ENCODE results near the gene C9orf50.
"Not testable (repeated sequence)": the region's sequence is repeated elsewhere in the genome, so short reads cannot be mapped to it uniquely, and the experiment has no call there.

The C9orf50 gene

DNA sequence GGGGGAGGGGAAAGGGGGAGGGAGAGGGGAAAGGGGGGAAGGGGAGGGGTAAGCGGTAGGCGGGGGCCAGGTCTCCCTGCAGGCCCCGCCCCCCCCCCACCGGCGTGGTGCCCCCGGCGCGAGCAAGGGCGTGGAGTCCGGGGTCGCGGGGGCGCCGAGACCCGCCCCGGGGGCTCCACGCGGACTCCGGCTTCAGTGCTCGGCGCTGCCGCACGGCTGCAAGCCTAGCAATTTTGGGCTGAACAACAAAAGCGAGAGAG is 10.8 kb downstream of the C9orf50 start:
- no peak for DNase-seq

DNA sequence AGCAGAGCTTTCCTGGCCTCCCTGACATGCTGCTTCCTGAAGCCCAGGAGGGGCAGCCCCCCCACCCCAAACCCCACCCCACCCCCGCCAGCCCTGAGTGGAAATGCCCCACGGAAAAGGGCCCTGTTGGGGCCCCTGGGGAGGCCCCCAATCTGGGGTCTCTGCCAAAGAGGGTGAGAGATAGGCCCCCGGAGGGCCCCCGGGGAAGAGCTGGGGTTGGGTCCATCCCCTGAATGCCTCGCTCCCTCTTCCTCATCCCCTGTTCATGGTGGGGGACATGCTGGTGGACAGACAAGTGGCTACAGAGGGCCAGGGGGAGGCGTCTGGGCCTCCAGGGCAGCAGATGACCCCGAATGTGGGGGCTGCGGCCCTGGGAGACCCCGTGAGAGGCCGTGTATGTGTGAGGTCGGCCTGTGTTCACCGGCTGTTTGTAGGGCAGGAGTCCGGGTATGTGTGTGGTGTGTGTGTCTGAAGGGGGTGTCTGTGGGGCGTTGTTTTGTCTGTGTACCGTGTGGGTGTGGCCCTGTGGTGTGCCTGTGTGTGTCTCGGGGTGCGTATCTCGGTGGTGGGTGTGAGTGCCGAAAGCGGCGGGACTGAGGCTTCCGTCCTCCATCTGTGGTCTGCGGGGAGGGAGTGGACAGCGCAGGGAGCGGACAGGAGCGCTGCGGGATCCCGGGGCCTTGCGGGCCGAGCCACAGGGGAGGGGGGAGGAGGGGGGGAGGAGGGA is 11.3 kb downstream of the C9orf50 start:
- no peak for DNase-seq

DNA sequence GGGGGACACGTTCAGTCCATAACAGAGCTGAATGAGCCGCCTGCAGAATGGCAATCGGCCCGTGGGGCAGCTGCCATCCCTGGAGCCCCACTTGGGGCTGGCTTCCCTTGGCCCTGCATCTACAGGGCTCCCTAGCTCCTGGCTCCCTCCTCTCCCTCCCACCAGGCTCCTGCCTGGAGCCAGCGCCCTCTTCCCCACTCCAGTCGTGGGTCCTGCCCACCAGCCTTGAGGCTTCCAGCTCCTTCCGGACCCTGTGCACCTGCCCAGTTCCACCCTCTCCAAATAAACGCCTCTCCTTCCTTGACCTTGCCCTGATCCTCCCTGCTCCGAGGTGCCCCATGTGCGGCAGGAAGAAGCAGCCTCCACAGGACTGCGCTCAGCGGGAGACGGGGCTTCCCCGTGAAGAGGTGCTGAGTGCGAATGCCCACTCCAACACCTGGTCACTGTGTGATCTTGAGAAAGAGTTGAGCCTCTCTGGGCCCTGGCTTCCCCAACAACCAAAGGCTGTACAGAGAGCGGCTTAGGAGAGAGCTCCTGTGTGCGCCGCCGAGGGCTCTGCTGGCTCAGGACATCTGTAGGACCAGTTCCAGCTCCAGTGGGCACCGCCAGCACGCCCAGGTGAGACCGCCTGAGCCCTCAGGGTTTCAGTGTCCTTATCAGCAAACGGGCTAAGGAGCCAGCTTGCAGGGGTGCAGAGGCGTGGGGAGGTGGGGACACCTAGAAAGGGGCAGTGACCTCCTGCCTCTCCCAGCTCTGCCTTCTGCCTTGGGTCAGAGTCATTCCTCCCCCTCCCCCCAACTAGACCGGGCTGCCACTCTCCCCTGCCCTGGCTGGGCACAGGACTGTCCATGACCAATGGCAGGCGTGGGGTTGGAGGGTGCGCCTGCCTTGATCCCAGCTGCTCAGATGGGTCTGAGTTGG is 12.1 kb downstream of the C9orf50 start:
- DNase-seq = no peak

DNA sequence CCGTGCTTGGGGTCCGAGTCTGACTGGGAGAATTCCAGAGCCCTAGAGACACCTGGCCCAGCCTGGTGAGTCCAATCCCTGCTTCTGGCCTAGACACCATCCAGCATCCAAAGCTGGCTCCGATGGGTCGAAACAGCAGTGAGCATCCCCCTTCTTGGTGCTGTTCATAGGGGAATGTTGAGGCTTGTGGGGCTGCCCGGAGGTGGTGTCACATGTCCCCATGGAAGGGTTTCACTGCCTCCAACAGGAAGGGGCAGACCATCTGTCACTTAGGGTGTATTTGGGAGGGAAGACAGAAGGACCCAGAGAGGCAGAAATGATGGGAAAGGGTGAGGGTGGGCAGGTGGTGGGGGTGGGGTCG is 13.9 kb downstream of the C9orf50 start:
- no peak for DNase-seq

DNA sequence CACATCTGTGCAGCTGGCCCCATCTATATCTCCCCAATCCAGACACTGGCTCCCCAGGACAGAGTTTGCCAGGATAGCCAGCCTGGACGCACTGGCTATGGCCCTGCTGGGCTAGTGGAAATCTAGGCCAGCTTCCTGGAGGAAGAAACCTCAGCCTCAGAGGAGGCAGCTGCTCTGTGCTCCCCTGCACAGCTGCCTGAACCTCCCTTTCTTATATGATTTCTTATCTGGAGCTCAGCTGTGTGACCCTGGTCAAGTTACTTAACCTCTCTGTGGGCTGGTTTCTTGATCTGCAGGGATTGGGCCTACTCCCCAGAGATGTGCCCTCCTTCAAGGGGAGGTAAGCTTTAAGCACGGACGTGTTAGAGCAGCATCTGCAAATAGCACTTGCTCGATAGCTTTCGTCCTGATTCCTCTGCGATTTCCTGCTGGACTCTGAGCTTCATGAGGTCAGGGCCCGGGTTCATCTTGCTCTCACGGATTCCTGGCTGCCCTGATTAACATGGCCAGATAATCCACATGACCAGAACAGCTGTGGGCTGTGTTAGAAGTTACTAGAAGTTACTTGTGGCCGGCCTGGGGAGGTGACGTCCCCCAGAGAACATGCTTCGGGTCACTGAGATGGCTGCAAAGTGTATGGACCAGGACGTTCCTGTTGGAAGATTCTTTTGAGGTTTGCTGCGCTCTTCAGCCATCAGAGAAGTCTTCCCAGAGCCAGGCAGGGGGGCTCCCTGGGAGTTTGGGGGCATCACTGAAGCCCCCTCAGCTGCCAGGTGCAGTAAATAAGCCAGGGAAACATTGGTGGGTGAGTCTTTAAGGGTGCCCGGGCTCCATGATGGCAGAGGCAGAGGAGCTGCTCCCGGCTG is 14.5 kb downstream of the C9orf50 start:
- no peak for DNase-seq

DNA sequence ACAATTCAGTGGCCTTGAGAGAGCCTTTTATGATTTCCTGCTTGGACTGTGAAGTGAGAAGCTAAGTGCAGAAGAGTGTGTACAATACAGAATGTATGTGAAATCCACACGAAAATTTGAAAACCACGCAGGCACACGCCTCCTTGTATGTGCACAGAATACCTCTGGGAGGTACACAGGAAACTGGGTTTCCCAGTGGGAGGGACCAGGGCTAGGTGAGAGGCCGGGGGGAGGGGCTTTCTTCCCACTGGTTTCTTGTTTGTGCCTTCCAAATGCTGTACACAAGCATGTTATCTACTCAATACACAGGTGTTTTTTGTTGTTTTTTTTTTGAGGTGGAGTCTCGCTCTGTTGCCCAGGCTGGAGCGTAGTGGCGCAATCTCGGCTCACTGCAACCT is 16.1 kb downstream of the C9orf50 start:
- DNase-seq = peak; percentile 26

DNA sequence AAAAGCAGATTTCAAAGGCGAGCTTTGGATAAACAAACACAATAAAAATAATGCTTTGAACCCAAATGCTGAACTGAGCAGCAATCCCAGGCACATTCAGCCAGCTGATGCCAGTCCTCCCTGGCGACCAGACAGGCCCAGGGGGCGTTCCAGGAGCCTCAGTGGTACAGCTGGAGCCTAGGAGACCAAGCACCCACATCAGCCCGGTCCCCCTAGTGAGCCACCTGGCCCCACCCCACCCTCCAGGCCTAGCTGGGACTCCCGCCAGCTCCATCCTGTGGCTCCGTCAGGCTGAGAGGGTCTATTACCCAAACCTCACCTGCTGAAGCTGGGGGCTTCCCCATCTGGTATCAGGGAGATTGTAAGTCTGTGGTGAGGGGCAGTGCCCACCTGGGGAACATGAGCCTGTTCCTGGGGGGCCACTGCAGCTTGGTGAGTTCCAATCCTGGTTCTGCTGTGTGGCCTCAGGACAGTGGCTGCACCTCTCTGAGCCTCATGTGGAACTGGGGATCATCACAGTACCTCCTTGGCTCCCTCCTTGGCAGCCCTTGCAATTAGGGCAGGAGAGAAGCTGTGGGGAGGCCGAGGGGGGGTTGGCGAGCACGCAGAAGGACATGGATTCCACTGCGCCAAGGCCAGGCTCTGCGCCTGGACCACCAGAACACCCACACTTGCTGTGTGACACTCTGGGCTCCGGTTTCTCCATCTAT is 16.7 kb downstream of the C9orf50 start:
- DNase-seq = peak; percentile 43

DNA sequence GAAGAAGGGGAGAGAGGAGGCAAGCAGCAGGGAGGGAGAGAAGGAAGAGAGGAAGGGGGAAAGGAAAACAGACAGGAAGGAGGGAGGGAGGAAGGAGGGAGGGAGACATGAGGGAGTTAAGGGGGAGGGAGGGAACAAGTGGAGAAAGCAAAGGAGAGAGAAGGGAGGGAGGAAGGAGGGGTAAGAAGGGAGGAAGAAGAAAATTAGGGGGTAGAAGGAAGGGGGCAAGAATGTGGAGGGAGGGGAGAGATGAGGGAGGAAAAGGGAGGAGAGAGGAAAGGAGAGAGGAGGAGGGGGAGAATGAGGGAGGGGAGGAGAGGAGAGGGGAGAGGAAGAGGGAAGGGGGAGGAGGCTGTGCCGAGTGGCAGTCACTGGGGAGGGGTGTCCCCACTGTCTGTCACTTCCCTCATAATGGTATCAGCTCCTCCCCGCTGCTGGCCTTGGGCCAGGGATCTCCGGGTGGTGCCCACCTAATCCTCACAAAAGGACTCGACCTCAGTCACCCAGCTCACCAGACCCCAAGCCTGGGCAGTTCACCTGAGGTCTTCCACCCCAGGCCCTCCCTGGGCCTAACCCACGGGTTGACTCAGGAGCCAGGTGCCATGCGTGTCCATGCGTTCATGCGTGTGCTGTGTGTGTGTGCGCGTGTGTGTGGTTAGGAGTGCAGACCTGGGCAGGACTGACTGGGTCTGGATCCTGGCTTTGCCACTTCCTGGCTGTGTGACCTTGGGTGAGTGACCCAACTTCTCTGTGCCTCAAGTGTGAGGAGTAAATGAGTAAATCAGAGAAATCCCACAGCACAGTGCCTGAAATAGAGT is 18.1 kb downstream of the C9orf50 start:
- peak; percentile 22 for DNase-seq

DNA sequence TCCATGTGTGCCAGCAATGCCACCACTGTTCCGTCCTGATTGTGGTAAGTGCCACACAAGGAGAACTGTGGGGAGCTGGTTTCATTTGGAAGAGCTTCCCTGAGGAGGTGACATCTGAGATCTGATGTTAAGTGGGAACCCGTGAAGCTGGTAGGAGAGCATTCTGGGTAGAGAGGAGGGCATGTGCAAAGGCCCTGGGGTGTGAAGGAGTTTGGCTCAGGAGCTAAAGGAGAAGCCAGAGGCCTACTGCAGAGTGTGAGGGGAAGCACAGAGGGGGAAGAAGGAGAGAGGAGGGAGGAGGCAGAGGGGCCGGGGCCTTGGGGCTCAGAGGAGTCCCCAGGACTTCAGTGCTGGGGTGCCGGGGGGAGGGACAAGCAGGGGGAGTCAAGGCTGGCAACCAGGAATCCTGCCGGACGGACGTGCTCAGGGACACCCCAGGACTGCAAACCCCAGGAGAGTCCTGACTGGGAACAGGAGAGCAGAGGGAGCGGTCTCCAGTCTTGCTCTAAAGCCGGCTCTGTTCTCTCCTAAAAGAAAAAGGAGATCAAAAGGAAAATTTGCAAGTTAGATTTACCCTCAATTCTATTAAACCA is 19.7 kb downstream of the C9orf50 start:
- no peak for DNase-seq

DNA sequence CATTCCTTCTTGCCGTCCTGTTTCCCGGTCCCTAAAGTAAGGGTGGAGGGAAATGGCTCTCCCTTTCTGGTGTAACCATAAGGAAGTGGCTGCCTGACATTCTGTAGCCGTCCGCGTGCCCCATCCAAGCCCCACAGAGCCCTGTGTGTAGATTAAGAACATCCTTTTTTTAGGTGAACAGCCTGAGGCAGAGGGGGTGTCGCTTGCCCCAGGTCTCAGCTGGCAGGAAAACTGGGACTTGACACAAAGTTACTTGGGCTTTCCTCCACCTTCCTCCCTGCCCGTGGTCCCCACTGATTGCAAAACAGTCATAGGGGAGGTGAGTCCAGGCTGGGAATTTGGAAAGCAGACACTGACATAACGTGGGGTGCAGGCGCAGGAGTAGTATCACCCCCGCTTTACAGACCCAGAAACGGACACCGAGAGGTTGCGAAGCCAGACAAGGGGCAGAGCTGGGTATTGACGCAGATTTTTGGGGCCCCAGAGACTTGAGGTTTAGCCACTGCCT is 22.8 kb downstream of the C9orf50 start:
- no peak for DNase-seq

DNA sequence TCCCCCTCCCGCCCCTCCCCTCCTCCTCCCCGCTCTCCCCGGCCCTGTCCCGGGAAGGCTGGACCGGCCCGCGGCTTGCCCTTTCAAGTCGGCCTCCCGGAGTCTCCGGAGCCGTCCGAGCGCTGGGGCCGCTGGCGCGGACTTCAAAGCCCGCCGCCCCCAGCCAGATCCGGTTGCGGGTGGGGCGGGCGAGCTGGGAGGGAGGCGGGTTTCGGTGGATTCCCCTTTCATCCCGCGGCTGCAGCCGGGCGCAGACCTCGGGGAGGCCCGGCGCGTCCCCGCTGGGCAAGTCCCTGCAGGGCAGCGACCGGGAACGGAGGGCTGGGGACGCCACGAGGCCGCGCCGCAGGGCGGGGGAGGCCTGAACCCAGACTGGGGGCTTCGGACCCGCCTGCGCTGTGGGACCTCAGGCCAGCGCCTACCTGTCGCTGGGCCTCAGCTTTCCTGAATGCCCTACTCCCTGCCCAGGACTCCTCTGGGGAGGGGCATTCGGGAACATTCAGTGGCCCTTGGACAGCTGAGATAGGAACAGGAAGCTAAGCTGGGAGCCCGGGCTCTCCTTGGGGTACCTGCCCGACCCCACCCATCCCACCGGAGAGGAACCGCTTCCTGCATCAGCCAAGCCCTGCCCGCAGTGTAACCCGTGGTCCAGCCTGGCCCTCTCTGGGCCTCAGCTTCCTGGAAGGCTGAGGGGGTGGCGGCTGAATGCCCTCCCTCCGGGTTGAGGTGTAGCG is 23.4 kb downstream of the C9orf50 start:
- no peak for DNase-seq

DNA sequence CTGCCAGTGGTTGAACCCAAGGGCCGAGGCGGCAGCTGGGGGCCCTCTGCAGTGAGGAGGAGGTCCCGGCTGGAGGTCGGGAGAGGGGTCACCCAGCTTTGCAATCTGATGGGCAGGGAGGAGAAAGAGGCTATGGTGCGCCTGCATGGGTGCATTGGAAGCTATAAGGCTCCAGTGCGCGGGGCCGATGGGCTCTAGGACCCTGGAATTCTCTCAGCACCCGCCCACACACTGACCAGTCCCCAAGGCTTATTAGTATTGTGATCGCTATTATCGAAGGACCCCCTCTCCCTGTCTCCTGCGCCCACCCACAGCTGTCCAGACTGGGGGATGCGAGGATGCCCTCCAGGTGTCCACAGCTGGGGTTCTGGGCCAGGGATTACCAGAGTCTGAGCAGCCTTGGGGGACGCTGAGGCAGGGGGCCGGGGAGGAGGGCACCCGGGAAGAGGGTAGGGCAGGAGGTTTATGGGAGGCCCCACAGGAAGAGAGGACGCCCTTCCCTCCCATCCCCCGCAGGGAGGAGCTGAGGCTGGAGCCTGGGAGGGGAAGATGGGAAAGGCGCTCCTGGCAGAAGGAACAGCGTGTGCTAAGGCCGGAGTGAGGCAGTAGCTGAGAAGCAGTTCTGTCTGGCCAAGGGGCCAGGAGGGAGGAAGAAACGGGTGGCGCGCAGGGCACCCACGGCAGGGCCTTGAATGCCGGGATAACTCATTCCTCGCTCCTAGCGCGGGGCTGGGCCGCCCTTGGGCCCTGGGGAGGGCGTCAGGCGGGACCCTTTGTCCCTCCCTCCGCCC is 24.2 kb downstream of the C9orf50 start:
- no peak for DNase-seq

DNA sequence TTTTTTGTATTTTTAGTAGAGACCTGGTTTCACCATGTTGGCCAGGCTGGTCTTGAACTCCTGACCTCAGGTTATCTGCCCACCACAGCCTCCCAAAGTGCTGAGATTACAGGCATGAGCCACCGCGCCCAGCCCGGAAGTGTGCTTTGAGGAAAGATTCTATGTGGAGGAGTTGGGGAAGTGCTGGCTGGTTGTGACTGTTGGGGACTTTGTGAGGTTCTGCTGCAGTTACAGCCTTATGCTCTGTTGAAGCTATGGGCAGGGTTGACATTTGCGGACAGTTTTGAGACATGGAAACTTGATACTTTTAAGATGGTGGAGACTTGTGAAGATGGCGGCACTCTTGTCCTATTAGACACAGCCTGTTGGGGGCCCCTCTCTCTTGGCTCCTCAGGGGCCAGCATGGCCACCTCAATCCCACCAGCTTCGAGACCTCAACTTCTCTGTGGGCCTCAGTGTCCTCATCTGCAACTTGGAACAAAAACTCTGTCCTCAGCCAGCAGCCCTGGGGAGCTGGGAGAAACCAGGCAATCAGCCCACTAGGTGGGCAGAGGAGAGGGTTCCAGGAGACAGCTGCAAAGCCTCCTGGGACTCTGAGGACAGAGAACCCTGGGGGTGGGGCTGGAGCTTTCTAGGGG is 24.9 kb downstream of the C9orf50 start:
- DNase-seq = no peak

DNA sequence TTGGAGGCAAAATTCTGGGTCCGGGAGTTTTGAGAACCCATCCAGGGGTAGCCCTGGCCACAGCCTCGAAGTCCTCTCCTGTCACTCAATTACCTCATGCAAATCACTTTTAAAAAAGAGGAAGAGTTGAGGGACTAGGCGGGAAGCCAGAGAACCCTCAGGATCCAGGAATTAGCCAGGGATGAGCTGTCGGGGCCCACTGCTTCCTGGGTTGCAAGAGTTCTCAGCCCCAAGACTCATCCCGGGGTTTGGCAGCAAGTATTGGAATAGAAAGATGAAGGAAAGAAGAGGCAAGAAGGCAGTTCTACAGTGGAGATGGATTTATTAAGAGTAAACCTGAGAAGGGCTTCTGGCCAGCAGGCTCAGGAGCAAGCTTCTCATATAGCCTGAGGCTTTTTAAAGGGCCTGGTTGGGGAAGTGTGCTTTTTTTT is 25.6 kb downstream of the C9orf50 start:
- no peak for DNase-seq

DNA sequence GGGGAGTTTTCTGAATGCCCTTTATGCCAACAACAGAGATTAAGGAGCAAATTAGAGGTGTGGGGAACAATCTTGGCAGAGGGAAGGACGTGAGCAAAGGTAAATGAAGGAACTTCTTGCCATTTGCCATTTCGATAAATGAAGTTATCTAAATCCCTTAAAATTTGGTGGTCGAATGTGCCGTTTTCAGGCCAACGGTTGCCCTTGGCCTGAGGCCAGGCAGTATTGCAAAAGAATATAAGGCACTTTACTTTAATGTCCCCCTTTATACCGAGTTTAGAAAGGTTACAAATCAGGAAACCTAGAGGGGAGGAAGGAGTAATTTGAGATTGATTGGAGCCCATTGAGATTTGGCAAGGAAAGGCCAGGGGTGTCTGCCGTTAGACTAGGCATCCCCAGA is 26.3 kb downstream of the C9orf50 start:
- no peak for DNase-seq

DNA sequence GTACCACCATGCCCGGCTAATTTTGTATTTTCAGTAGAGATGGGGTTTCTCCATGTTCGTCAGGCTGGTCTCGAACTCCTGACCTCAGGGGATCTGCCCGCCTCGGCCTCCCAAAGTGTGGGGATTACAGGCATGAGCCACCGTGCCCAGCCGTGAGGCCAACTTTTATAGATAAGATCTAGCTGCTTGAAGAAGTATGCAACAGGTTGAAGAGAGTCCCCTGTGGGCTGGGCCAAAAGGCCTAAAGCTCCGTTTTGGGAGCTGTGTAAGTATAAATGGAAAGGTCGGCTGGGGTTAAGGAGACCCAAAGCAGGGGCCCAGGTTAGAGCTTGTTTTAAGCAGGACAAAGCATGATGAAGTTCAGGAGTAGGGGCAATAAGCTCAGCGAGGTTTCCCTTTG is 28.1 kb downstream of the C9orf50 start:
- DNase-seq = not testable (repeated sequence)

DNA sequence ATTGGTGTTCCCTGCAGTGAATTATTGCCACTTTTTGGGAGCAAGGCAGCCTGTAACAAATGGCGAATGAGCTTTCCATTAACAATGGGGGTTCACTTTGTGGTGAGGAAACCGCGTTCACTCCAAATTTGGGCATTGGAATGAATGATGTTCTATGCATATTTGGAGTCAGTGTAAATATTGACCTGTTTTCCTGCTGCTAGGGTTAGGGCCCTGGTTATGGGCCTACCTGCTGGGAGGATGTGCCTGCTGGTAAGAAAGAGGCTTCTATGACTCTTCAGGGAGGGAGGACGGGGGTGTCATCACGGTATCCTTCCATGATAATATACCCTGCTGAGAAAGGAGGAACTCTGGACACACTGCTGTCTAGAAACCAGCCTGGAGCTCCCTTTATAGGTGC is 29.0 kb downstream of the C9orf50 start:
- no peak for DNase-seq

DNA sequence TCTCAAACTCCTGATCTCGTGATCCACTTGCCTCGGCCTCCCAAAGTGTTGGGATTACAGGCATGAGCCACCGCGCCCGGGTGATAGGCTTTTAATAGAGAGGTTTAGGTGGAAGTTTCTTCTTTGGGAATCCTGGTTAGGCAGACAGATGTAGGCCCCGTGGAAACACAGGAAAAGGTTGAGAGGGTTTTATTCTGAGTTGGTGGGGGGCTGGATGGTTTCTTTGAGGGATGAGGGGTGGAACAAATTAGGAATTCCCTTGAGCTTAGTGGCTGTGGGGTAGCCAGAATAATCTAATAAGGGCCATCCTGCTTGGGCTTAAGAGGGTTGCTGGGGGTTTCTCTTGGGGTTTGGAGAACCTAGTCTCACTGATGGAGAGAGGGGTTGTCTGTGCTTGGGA is 30.4 kb downstream of the C9orf50 start:
- DNase-seq = no peak

Data from NCI-H2171 treated with DMSO at 0.1 percent for 48 hours (cell line).